ENCODE results near the gene TRIOBP.
"Not testable (repeated sequence)": the region's sequence is repeated elsewhere in the genome, so short reads cannot be mapped to it uniquely, and the experiment has no call there.

TRIOBP gene

GRCh38 chr22:37696657-37697537, at the start of gene TRIOBP:
Gene TRIOBP (plus strand): TSS chr22:37697048. CDS start chr22:37701366, 4,318 bp downstream.
- DNase-seq = peak; percentile 69

- no peak for DNase-seq
These were observed 49.5 kb upstream of the TRIOBP start for GRCh38 chr22:37647317-37647716.

- no peak for DNase-seq
These were observed 48.9 kb upstream of the TRIOBP start for GRCh38 chr22:37647928-37648327.

- no peak for DNase-seq
These were observed 46.2 kb upstream of the TRIOBP start for GRCh38 chr22:37650463-37651136.

- no peak for DNase-seq
These were observed 42.1 kb upstream of the TRIOBP start for GRCh38 chr22:37654563-37655251.

GRCh38 chr22:37655252-37655563, 41.6 kb upstream of the TRIOBP start:
- no peak for DNase-seq

- DNase-seq = not testable (repeated sequence)
These were observed 40.3 kb upstream of the TRIOBP start for GRCh38 chr22:37656583-37656982.

GRCh38 chr22:37657590-37658132, 39.2 kb upstream of the TRIOBP start:
- no peak for DNase-seq

GRCh38 chr22:37658133-37659065, 38.4 kb upstream of the TRIOBP start, which contains the start of gene PDXP:
Gene PDXP (plus strand): TSS chr22:37658723. CDS start chr22:37658783, 60 bp downstream.
- peak; percentile 98 for DNase-seq

GRCh38 chr22:37659066-37659896, 37.6 kb upstream of the TRIOBP start:
- no peak for DNase-seq

GRCh38 chr22:37659897-37660708, 36.7 kb upstream of the TRIOBP start:
- no peak for DNase-seq

- no peak for DNase-seq
These were observed 36.2 kb upstream of the TRIOBP start for GRCh38 chr22:37660709-37661045.

- no peak for DNase-seq
These were observed 35.5 kb upstream of the TRIOBP start for GRCh38 chr22:37661160-37661924.

- no peak for DNase-seq
These were observed 34.8 kb upstream of the TRIOBP start for GRCh38 chr22:37662039-37662438.

- no peak for DNase-seq
These were observed 33.2 kb upstream of the TRIOBP start for GRCh38 chr22:37663521-37664140.

- DNase-seq = no peak
These were observed 32.4 kb upstream of the TRIOBP start for GRCh38 chr22:37664249-37665101.

GRCh38 chr22:37665487-37665886, 31.4 kb upstream of the TRIOBP start:
- no peak for DNase-seq

GRCh38 chr22:37669586-37669985, 27.3 kb upstream of the TRIOBP start:
- DNase-seq = no peak

All from activated effector memory CD4-positive, alpha-beta T cell treated with Interleukin-2 at 50 U/mL for 16 hours (primary cell).